Measurements from ENCODE around the gene PPP1R12A.
"Not testable (repeated sequence)": the region's sequence is repeated elsewhere in the genome, so short reads cannot be mapped to it uniquely, and the experiment has no call there.

Gene PPP1R12A

DNA sequence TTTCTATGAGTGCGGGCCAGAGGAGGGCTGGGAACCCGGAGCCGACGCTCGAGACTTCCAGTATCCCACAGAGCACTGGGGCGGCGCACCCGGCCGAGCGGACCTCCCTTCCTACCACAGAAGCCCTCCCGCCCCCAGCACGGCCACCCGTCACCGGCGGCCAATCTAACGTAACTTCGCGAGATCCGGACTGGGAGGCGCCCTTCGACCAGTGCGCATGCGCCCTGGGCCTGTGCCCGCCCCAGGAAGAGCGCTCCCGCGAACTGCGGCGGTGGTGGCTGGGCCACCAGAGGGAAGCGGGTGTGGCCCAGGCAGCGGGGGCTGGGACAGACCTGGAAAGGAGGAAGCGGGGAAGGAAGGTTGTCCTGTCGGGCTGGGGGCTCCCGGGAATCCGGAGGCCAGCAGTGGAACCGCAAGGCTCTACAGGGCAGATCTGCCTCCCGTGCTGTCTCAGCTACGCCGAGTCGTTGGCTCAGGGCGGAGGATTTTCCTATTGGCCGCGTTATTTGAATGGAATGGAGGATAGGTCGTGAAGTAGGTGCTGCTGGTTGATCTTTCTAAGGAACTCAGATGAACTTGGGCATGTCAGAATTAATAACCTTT is at the start of gene PPP1R12A:
PPP1R12A (minus strand) TSS at position 77 of the 603 bp plus-strand sequence. CDS start 166 bp downstream, outside the sequence.
- H3K4me1 Mint-ChIP-seq, result peaks cover 40% of the 10 kb centered on the region
- peaks cover 9% of the 10 kb centered on the region for H3K36me3 Mint-ChIP-seq
- H3K4me3 Mint-ChIP-seq, result peak within 1 kb of the TSS; percentile 83
- peak; percentile 96 for DNase-seq
- CTCF ChIA-PET, result interaction anchor here (1.4 kb wide), 1 partner anchor 252 kb away, joined by 3 read pairs; no protein-coding TSS in a partner anchor
- H3K9me3 Mint-ChIP-seq, result no peaks in the 10 kb centered on the region
- peak within 1 kb of the TSS; percentile 85 for H3K27ac Mint-ChIP-seq
- no peaks in the 10 kb centered on the region for H3K27me3 Mint-ChIP-seq

DNA sequence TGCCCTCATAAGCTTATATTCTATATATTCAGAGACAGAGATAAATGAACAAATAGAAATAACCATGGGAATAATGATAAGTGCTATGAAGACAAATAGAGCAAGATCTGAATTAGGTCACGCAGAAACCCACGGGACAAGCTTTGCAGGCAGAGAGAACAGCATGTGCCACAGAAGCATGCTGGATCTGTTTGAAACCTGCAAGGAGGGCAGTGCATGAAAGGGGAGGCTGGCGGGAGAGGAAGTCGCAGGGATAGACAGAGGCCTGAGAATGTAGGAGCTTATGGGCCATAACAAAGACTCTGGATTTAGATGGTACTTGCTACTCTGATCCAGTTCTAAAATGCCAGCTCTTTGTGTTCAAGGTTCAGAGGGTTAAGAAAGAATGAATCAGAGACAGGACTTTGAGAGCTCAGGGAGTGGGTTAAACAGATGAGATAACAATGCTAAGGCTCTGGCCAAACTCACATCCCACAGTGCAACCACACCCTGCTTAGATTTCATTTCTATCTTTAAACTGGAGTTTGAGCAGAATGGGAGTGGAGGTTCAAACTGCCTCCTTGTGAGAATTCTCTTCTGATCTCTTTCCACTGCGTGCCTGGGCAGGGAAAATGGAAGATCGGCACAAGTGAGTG is 49.2 kb upstream of the PPP1R12A start:
- Mint-ChIP-seq H3K4me1 (no peaks in the 10 kb centered on the region), H3K27me3 (peaks cover 23% of the 10 kb centered on the region), H3K36me3 (no peaks in the 10 kb centered on the region), H3K27ac (no peak overlapping the region), H3K9me3 (no peaks in the 10 kb centered on the region), H3K4me3 (no peak overlapping the region)
- DNase-seq, result no peak
- CTCF ChIA-PET, result no interaction called here

DNA sequence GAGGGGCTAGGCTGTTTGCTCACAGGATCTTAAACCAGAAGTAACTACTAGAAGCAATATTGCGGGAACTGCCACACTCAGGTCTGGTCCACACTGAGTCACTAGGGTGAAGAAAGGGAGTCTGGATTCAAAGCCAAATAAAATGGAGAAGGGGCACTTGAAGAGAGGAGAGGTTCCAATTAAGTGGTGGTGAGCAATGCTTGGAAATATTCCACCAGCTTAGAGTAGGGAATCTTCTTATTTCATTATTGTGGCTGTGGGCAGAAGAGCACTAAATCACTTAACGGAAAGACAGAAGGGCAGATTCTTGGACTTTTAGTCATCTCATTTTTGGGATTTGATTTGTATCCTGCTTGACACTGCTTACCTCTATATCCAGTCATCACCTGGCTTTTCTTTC is 48.6 kb upstream of the PPP1R12A start:
- CTCF ChIA-PET, result interaction anchor here (0.6 kb wide), 1 partner anchor 617 kb away, joined by 3 read pairs; no protein-coding TSS in a partner anchor
- Mint-ChIP-seq H3K9me3 (no peaks in the 10 kb centered on the region), H3K4me1 (no peaks in the 10 kb centered on the region)

DNA sequence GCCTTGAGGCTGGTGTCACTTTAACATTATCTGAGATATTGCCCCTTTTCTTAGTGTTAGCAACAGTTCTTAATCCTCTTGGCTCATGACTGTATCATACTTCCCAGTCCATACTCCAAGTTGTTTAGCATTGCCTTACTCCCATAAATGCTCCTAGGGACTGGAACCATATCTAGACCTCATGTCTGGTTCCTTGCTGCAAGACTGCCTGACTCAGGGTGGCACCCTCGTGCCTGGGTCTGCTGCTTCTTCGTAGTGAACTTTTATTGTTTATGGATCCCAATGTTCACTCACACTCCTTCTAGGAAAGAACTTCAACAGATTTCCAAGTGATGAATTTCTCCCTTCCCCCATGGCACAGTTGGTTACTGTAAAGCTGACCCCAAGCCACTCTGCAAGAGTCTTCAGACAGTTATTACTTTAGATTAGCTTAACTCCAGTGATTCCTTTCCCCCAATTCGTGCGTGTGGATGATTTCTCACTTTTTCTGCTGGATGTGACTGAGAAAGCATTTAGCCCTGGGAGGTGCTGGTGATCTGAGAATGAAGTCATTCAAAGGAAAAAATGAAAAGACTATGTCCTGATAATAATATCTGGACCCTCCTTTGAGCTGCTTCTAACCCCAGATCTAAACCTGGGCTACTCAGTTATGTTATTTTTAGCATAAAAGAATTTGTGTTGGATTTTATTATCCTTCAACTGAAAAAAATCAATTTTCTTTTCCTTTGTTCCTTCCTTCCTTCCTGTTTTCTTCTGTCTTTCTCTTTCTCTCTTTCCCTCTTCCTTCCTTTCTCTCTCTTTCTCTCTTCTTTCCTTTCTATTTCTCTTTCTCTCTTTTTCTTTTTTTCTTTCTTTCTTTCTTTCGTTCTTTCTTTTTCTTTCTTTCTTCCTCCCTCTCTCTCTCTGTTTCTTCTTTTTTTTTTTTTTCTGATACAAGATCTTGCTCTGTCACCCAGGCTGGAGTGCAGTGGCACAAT is 47.5 kb upstream of the PPP1R12A start:
- DNase-seq, result no peak
- Mint-ChIP-seq H3K27me3 (peaks cover 18% of the 10 kb centered on the region), H3K4me3 (no peak overlapping the region), H3K36me3 (no peaks in the 10 kb centered on the region), H3K9me3 (no peaks in the 10 kb centered on the region), H3K4me1 (no peaks in the 10 kb centered on the region), H3K27ac (no peak overlapping the region)
- CTCF ChIA-PET, result no interaction called here

More for the DNA sequence above, 48.6 kb upstream of the PPP1R12A start:
- Mint-ChIP-seq H3K36me3 (no peaks in the 10 kb centered on the region), H3K27me3 (peaks cover 23% of the 10 kb centered on the region), H3K27ac (no peak overlapping the region), H3K4me3 (no peak overlapping the region)
- DNase-seq, result no peak

DNA sequence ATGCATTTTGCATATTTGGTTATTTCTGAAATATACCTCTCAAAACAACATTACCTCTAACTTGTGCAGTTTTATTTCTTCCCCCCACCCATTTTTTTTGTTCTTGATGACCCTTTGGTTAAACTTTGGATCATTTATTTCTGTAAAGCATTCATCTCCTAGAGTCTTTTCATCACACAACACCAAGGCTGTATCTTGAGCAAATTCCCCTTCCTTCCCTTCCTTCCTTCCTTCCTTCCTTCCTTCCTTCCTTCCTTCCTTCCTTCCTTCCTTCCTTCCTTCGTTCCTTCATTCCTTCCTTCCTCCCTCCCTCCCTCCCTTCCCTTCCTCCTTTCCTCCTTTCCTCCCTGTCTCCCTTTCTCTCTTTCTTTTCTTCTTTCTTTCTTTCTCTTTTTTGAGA is 43.8 kb upstream of the PPP1R12A start:
- peaks cover 15% of the 10 kb centered on the region for H3K27me3 Mint-ChIP-seq
- no peak for DNase-seq
- no peak overlapping the region for H3K27ac Mint-ChIP-seq
- H3K4me3 Mint-ChIP-seq, result no peak overlapping the region
- H3K36me3 Mint-ChIP-seq, result no peaks in the 10 kb centered on the region
- H3K9me3 Mint-ChIP-seq, result no peaks in the 10 kb centered on the region
- CTCF ChIA-PET, result no interaction called here
- H3K4me1 Mint-ChIP-seq, result no peaks in the 10 kb centered on the region

DNA sequence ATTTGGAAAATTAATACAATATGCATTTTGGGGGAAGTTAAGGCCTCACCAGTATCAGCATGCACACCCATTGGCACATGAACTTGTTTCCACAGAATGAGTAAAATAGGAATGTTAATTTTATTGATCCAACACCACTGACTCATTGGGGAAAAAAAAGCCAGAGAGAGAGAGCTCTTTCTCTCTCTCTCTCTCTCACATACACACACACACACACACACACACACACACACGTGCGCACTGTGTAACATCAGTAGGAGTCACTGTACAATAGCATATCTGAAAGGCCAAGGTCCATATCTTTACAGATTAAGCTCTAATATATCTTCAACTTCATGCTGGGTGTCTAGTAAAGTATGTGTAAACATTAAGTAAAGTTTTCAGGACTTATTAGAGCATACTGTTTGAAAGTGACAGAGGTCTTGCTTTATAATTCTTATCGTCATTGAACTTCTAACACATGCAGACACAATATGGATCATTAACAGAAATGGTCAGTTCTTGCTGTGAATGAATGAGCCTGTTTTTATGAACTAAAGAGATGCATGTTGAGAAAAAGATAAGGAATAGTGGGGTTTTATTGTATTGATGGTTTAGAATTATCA is 43.1 kb upstream of the PPP1R12A start:
- H3K36me3 Mint-ChIP-seq, H3K4me3 Mint-ChIP-seq, H3K4me1 Mint-ChIP-seq, H3K9me3 Mint-ChIP-seq, CTCF ChIA-PET, H3K27me3 Mint-ChIP-seq, DNase-seq, H3K27ac Mint-ChIP-seq: not testable (repeated sequence)

DNA sequence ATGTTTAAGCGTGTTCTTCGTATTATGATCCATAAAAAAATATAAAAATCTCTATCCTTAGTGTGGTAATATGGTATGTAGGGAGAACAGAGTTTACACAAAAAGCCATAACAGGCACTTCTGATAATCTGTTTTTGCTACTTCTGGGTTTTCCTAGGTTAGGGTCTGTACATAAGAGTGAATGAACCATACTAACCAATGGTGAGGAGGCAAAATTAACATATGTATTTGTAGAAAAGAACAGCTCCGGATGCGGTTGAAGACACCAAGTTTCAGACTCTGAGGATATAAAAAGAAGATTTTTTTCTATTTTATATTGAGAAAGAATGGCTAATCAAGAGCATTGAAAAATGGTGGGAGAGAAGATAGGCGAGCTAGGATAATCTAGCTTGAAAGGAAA is 40.2 kb upstream of the PPP1R12A start:
- DNase-seq, result no peak
- H3K27me3 Mint-ChIP-seq, result peaks cover 7% of the 10 kb centered on the region
- no peak overlapping the region for H3K27ac Mint-ChIP-seq
- H3K4me3 Mint-ChIP-seq, result no peak overlapping the region
- CTCF ChIA-PET, result no interaction called here
- no peaks in the 10 kb centered on the region for H3K36me3 Mint-ChIP-seq
- H3K4me1 Mint-ChIP-seq, result no peaks in the 10 kb centered on the region
- H3K9me3 Mint-ChIP-seq, result no peaks in the 10 kb centered on the region

DNA sequence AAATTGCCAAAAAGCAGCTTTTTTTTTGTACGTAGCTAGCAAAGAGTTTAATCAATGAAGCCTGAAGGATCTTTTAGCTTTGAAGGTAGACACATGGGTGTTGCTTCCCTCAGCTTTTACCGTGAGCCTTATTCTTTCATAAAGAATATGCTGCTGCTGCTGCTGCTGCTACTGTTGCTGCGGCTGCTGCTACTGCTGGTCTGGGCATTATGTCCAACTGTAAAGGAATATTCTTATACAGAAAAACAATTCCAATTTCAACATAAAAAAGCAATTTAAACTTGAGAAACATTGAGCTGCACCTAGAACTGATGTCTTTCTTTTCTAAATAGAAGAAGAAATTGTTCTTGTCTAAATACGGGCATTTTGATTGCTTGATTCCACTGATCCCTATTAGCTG is 38.9 kb upstream of the PPP1R12A start:
- Mint-ChIP-seq H3K27me3 (peaks cover 7% of the 10 kb centered on the region), H3K4me1 (no peaks in the 10 kb centered on the region), H3K36me3 (no peaks in the 10 kb centered on the region), H3K9me3 (no peaks in the 10 kb centered on the region), H3K4me3 (no peak overlapping the region), H3K27ac (no peak overlapping the region)
- DNase-seq, result no peak
- CTCF ChIA-PET, result interaction anchor here (0.7 kb wide), 1 partner anchor 184 kb away, joined by 3 read pairs; no protein-coding TSS in a partner anchor

DNA sequence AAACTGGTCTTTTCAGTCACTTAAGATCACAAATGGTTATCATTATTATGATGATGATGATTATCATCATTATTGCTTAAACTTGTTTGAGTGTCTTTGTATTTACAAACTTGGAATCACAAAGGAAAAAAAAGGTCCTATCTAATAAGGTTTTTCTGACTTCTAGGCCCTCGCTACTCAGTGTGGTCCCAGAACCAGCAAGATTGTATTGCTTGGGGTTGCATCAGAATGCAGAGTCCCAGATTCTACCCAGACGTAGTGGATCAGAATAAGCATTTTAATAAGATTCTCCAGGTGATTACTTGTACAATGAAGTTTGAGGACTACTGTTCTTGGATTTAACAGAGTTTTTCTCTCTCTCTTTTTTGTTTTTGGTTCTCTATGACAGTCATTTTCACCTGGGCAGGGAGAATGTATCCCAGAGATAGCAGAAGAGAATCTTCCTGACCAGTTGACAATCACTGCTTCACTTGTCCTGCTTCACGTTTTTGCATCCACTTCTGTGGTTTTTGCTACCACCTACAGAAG is 29.3 kb upstream of the PPP1R12A start:
- Mint-ChIP-seq H3K27ac (no peak overlapping the region), H3K4me3 (no peak overlapping the region), H3K4me1 (no peaks in the 10 kb centered on the region), H3K36me3 (no peaks in the 10 kb centered on the region), H3K9me3 (no peaks in the 10 kb centered on the region), H3K27me3 (peaks cover 4% of the 10 kb centered on the region)
- CTCF ChIA-PET, result no interaction called here
- DNase-seq, result no peak

DNA sequence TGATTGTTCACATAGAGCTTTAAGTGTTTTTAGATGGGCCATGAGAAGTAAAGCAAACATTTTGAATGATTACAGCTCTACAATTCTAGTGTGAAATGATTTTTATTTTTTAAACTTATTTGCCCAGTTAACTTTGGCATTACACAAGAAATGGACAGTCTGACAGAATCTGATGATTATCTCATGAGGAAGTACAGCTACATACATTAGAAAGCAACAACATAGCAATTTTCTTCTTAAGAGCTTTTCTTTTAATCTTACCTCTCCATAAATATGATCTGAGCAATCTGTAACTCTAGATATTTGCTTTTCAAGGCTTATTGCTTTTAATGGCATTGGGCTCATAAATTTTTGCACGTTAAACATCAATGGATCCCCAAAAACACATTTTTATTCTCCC is 26.5 kb upstream of the PPP1R12A start:
- no peaks in the 10 kb centered on the region for H3K36me3 Mint-ChIP-seq
- H3K9me3 Mint-ChIP-seq, result no peaks in the 10 kb centered on the region
- CTCF ChIA-PET, result no interaction called here
- peaks cover 4% of the 10 kb centered on the region for H3K27me3 Mint-ChIP-seq
- no peak for DNase-seq
- no peak overlapping the region for H3K4me3 Mint-ChIP-seq
- no peaks in the 10 kb centered on the region for H3K4me1 Mint-ChIP-seq
- H3K27ac Mint-ChIP-seq, result no peak overlapping the region

DNA sequence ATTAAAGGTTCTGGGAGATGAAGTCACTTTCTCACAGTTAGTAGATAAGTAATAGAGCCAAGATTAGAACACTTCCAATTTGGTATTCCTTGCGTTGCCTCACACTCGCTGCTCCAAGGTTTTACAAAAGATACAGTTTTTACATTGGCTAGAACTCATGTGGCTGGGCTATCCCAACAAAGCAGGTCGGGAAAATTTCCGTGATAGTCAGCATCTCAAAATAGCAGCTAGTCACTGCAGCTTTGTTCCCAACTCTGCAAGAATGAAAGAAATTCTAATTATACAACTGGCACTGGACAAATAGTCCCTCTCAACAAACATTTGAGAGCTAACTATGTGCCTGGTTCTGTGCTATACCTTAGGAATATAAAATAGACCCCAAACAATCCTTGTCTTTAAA is 24.6 kb upstream of the PPP1R12A start:
- Mint-ChIP-seq H3K27ac (no peak overlapping the region), H3K36me3 (no peaks in the 10 kb centered on the region), H3K27me3 (peaks cover 8% of the 10 kb centered on the region), H3K4me3 (no peak overlapping the region), H3K4me1 (peaks cover 3% of the 10 kb centered on the region), H3K9me3 (peaks cover 11% of the 10 kb centered on the region)
- CTCF ChIA-PET, result no interaction called here
- DNase-seq, result no peak

DNA sequence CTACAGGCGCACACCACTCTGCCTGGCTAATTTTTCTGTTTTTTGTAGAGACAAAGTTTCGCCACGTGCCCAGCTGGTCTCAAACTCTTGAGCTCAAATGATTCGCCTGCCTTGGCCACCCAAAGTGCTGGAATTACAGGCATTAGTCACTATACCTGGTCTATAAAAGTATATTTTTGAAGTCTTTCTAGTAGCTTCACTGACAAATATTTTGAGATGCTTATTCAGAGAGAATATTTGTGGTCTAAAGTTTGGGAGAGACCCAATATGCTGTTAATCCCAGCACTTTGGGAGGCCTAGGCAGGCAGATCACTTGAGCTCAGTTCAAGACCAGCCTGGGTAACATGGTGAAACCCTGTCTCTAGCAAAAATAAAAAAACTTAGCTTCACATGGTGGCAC is 22.0 kb upstream of the PPP1R12A start:
- no peak for DNase-seq
- no peak overlapping the region for H3K27ac Mint-ChIP-seq
- H3K27me3 Mint-ChIP-seq, result peaks cover 8% of the 10 kb centered on the region
- H3K4me3 Mint-ChIP-seq, result no peak overlapping the region
- H3K9me3 Mint-ChIP-seq, result peaks cover 12% of the 10 kb centered on the region
- H3K4me1 Mint-ChIP-seq, result peaks cover 12% of the 10 kb centered on the region
- H3K36me3 Mint-ChIP-seq, result no peaks in the 10 kb centered on the region
- CTCF ChIA-PET, result no interaction called here

DNA sequence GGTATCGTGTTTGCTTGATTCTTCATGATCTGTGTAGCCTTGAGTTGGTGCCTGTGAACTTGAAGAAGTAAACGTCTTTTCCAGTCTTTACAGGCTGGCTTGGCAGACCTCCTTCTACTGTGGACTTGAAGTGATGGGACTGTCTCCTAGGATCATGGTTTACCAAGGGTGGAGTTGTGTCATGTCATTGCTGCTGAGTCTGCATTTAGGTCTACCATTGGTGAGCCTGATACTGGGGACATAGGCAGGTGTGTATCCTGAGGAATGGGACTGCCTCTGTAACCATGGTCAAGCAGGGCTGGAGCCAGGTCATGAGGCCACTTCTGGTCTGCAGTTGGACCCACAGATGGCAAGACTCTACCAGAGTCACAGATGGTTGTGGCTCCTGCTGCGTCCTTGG is 20.7 kb upstream of the PPP1R12A start:
- Mint-ChIP-seq H3K36me3 (no peaks in the 10 kb centered on the region), H3K4me1 (peaks cover 12% of the 10 kb centered on the region), H3K27me3 (peaks cover 8% of the 10 kb centered on the region), H3K27ac (no peak overlapping the region), H3K9me3 (peaks cover 12% of the 10 kb centered on the region), H3K4me3 (no peak overlapping the region)
- CTCF ChIA-PET, result no interaction called here
- no peak for DNase-seq

DNA sequence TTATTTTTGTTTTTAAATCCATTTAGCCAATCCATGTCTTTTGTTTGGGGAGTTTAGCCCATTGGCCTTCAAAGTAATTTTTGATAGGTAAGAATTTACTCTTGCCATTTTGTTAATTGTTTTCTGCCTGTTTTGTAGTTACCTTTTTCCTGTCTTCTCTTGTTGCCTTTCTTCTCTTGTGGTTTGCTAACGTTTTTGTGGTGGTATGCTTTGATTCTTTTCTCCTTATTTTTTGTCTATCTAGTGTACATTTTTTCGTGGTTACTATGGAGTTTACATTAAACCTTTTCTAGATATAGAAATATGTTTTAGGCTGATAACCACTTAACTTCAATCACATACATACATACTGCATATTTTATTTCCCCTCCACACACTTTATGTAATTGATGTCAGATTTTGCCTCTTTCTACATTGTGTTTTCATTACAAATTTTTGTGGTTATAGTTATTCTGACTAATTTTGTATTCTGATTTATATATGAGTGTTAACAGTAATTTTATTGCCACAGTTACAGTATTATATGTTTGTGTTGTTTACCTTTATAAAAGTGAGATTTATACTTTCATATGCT is 19.2 kb upstream of the PPP1R12A start:
- Mint-ChIP-seq H3K27ac (no peak overlapping the region), H3K4me1 (peaks cover 12% of the 10 kb centered on the region), H3K27me3 (peaks cover 13% of the 10 kb centered on the region), H3K9me3 (peaks cover 12% of the 10 kb centered on the region), H3K4me3 (no peak overlapping the region), H3K36me3 (no peaks in the 10 kb centered on the region)
- no peak for DNase-seq
- CTCF ChIA-PET, result no interaction called here

Data from activated naive CD4-positive, alpha-beta T cell treated with anti-CD3 and anti-CD28 coated beads, Interleukin-2, amount 10 ng/mL, durations not matched to agents 7 days and 5 days (primary cell).